HepG2 (cell line): ENCODE data around the gene TMEM145. TPM values are rescaled to one million over a fixed set of nuclear protein-coding genes. Genes with fewer than 3 reads are reported as not detected.
A peak's percentile ranks its signal among the peaks of the same experiment; 100 is the strongest.

Experiments used
- ATAC-seq: fragments of 200-7000 bp; cut with Tn5 transposase; 3 replicates; pipeline ENCODE4 v1.9.1; 2020; ENCODE audit warnings: mild to moderate bottlenecking, moderate library complexity
- BruUV-seq: library from RNA; stranded (reverse); fragments of 400-500 nt; replicated peaks from 2 replicates; lab custom pipeline; 2021; lab: Mats Ljungman, UMichigan
- CTCF ChIA-PET: fragments of 300-600 bp; formaldehyde crosslinking; extraction: SDS; loops from one replicate; lab custom pipeline; 2021; ENCODE audit warnings: low total read pairs, inconsistent platforms, low intra/inter-chr PET ratio; lab: Yijun Ruan, JAX
- POLR2A ChIA-PET: fragments of 350-600 bp; sonication (Branson Sonifier 250); formaldehyde crosslinking; loops from one replicate; lab custom pipeline; 2020; ENCODE audit warnings: antibody characterized with exemption, inconsistent platforms; lab: Yijun Ruan, JAX
- DNase-seq: peaks from one replicate; pipeline ENCODE4 v3.0.0-alpha.2; 2015; ENCODE audit warnings: low spot score
- FAIRE-seq: peaks from 3 replicates; lab custom pipeline; 2011; peaks lifted over from hg19 to GRCh38; lab: Jason Lieb, UNC
- H2AFZ ChIP-seq: one replicate; pipeline ENCODE4 v1.6.1; 2011; ENCODE audit warnings: low read length, inconsistent platforms
- H3K27ac ChIP-seq: fragments of 300-600 bp; 3 replicates; pipeline ENCODE4 v1.8.0; 2011; ENCODE audit warnings: mixed run types, mild to moderate bottlenecking, mixed read lengths, low read length, inconsistent platforms; ENCODE audit not compliant: insufficient read depth; ENCODE audit errors: extremely low read length
- H3K27me3 ChIP-seq, 2 experiments: fragments of 200-600 bp in 1 of 2; 2 replicates in 1 of 2; 3 replicates in 1 of 2; pipeline versions ENCODE4 v1.6.0 to v1.8.0; 2011; ENCODE audit warnings: low read length in 2 of 2, mild to moderate bottlenecking in 2 of 2, moderate library complexity in 2 of 2, inconsistent platforms in 1 of 2; ENCODE audit not compliant: insufficient read depth in 2 of 2, control insufficient read depth in 1 of 2
- H3K36me3 ChIP-seq, 2 experiments: fragments of 200-600 bp in 1 of 2; replicated peaks in 1 of 2; 2 replicates in 1 of 2; 3 replicates in 1 of 2; pipeline versions ENCODE4 v1.5.1 to v1.8.0; 2011; ENCODE audit warnings: low read length in 2 of 2, inconsistent platforms in 1 of 2; ENCODE audit not compliant: insufficient read depth in 2 of 2, control insufficient read depth in 1 of 2
- H3K4me1 ChIP-seq: 2 replicates; pipeline ENCODE4 v1.5.1; 2012; ENCODE audit warnings: low read length, inconsistent platforms; ENCODE audit not compliant: insufficient read depth
- H3K4me2 ChIP-seq: 2 replicates; pipeline ENCODE4 v1.6.0; 2011; ENCODE audit warnings: low read depth, low read length, inconsistent platforms
- H3K4me3 ChIP-seq, 3 experiments: fragments of 200-600 bp in 1 of 3; sonication (generic), shearing (Covaris generic) in 1 of 3; replicated peaks in 1 of 3; 2 replicates each; pipeline ENCODE4 v1.5.1; 2011 to 2016; ENCODE audit warnings: low read length in 3 of 3, inconsistent platforms in 2 of 3, low read depth in 2 of 3, mild to moderate bottlenecking in 2 of 3, control low read depth in 1 of 3, mixed read lengths in 1 of 3; ENCODE audit not compliant: insufficient read depth in 1 of 3
- H3K79me2 ChIP-seq: one replicate; pipeline ENCODE4 v1.6.1; 2011; ENCODE audit warnings: low read length, inconsistent platforms; ENCODE audit not compliant: insufficient read depth
- H3K9ac ChIP-seq: 2 replicates; pipeline ENCODE4 v1.6.0; 2011; ENCODE audit warnings: mild to moderate bottlenecking, low read depth, low read length, inconsistent platforms; ENCODE audit not compliant: insufficient read depth
- H3K9me3 ChIP-seq: 2 replicates; pipeline ENCODE4 v1.5.1; 2012; ENCODE audit warnings: mild to moderate bottlenecking, low read length
- H4K20me1 ChIP-seq: 2 replicates; pipeline ENCODE4 v1.6.0; 2011; ENCODE audit warnings: inconsistent platforms, mild to moderate bottlenecking, low read length, moderate library complexity; ENCODE audit not compliant: insufficient read depth
- KDM6A ChIP-seq: IDR thresholded peaks from 2 replicates; pipeline ENCODE4 v1.6.1; 2016; ENCODE audit warnings: low read depth
- ZNF34 ChIP-seq: sonication (generic); formaldehyde crosslinking; IDR thresholded peaks from 2 replicates; pipeline ENCODE4 v1.4.0; 2020; ENCODE audit warnings: mild to moderate bottlenecking, missing genetic modification reagents, borderline replicate concordance
- WGBS: methylation state at CpG from one replicate; pipeline ENCODE4 v1.1.6; 2017; ENCODE audit warnings: low lambda C conversion rate; 5-methylcytosine and 5-hydroxymethylcytosine counted together
- in situ Hi-C: cut with HindIII; loops from 2 replicates; pipeline ENCODE4 v1.10.0; 2017; ENCODE audit warnings: low pct_unique_long_range_greater_than_20kb; ENCODE audit not compliant: extremely low pct_ligation_motif_present
- intact Hi-C: fragments of 100-400 bp; cut with micrococcal nuclease; formaldehyde crosslinking; loops from one replicate; pipeline ENCODE4 v1.10.0; 2022; ENCODE audit not compliant: unreplicated experiment
- polyA plus RNA-seq, 8 experiments: library from polyadenylated mRNA; depleted of rRNA in 3 of 8; stranded (reverse) in 7 of 8; unstranded in 1 of 8; fragments of >200 nt; fragmentation: Illumina TruSeq in 4 of 8; extraction: Trizol in 4 of 8; gene quantifications; 2 replicates each; pipeline versions ENCODE4 v1.2.1 to v1.2.3, GENCODE V29; 2011 to 2016; ENCODE audit warnings: low read depth in 4 of 8, missing spikeins in 1 of 8, mixed read lengths in 1 of 8; ENCODE audit not compliant: insufficient read depth in 1 of 8
- total RNA-seq, 5 experiments: library from RNA; depleted of rRNA; stranded (reverse); fragments of >200 nt; fragmentation: Illumina TruSeq; extraction: Trizol; gene quantifications; 2 replicates each; pipeline ENCODE4 v1.2.3, GENCODE V29; 2016; ENCODE audit warnings: low read depth in 1 of 5
- TF ChIP-seq, protein P1 (sequence below): sonication (generic); formaldehyde crosslinking; IDR thresholded peaks from 2 replicates; pipeline ENCODE4 v1.5.1; 2020; ENCODE audit warnings: mild to moderate bottlenecking, missing genetic modification reagents

Gene TMEM145
- total and polyA plus RNA-seq, 2 of the 13 experiments (the other 11 are each of a cell fraction or from before 2014, with no cell fraction given) = 0.07 to 5.1 TPM

DNA sequence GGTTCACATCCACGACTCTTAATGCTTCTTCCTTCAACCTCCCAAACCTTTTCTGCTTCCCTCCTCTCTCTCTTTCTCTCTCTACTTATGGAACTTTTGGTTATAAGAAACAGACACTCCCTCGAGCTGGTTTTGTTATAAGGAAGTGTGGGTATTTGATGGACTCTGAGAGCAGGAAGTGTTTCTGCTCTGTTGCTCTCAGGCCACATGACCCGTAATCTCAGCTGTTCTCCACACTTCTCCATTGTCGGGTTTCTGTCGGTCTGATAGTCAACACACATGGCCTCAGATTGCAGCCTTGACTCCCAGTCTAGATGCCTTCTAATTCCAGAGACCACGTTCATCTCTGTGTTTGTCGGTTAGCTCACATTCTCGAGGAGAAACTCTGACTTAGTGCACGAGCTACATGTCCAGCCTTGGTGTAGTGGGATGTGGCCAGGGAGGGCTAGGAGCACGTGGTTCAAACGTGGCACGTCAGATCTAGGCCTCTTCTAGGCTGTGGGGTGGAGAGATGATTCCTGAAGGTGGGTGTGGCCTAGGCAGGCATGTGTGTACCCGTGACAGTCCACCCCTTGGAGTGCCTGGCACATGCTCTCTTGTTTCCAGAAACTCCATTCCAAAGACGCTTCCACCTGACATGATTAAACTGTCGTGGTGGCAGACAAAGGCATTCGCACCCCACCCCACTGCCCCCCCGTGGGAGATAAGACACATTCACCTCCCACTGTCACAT, 50.7 kb downstream of the TMEM145 start:
- no peak overlapping the region for H3K27ac ChIP-seq
- peaks cover 13 to 16% of the 10 kb centered on the region in 2 experiments for H3K36me3 ChIP-seq
- in situ Hi-C loops (no loop called here), intact Hi-C loops (no loop called here)
- no peaks in the 10 kb centered on the region for H3K4me1 ChIP-seq
- no peaks in the 10 kb centered on the region for H3K27me3 ChIP-seq
- no peak overlapping the region for H2AFZ ChIP-seq
- WGBS = 92% methylated on average over 10 of the region's 17 CpGs
- no peaks in the 10 kb centered on the region for H3K79me2 ChIP-seq
- DNase-seq = no peak
- no peak overlapping the region for H3K4me3 ChIP-seq
- H3K9me3 ChIP-seq = peaks cover 11% of the 10 kb centered on the region
- TF ChIP-seq, protein P1, sequence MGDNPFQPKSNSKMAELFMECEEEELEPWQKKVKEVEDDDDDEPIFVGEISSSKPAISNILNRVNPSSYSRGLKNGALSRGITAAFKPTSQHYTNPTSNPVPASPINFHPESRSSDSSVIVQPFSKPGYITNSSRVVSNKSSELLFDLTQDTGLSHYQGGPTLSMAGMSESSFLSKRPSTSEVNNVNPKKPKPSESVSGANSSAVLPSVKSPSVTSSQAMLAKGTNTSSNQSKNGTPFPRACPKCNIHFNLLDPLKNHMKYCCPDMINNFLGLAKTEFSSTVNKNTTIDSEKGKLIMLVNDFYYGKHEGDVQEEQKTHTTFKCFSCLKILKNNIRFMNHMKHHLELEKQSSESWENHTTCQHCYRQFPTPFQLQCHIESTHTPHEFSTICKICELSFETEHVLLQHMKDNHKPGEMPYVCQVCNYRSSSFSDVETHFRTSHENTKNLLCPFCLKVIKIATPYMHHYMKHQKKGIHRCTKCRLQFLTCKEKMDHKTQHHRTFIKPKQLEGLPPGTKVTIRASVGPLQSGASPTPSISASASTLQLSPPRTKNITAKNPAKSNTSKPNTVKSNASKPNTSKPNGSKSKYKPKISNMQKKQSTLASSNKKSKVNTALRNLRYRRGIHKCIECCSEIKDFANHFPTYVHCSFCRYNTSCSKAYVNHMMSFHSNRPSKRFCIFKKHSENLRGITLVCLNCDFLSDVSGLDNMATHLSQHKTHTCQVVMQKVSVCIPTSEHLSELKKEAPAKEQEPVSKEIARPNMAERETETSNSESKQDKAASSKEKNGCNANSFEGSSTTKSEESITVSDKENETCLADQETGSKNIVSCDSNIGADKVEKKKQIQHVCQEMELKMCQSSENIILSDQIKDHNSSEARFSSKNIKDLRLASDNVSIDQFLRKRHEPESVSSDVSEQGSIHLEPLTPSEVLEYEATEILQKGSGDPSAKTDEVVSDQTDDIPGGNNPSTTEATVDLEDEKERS (CRISPR knock-in tag) = 0 out of 2 replicates have a peak, but pooled peaks have one; percentile 61
- TF ChIP-seq ZNF34 (CRISPR knock-in tag) = no peak
- FAIRE-seq = no peak
- ATAC-seq = no peak
- ChIA-PET CTCF (no interaction called here), POLR2A (no interaction called here)
- no peaks in the 10 kb centered on the region for H4K20me1 ChIP-seq
- H3K4me2 ChIP-seq = no peak overlapping the region
- no peak overlapping the region for H3K9ac ChIP-seq
- BruUV-seq = no TSS peak

DNA sequence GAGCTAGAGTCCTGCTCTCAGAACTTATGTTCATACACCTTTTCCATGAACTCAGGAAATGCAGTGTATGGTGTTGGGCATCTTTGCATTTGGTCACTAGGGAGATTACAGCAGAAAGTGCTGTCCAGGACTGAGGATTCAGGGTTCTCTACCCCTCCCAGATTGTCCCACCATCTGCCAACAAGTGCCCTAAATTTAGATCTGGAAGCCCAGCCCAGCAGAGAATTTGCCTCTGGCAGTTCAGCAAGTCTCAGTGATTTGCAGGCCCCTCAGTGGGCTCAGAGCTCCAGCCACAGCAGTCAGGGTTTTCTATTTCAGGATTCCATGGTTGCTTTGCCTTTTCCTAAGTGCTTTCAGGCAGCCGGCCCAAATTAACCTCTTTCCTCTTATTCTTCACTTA, 53.6 kb downstream of the TMEM145 start:
- in situ Hi-C loops = no loop called here
- Histone ChIP-seq H3K9ac (no peak overlapping the region), H3K4me2 (no peak overlapping the region), H3K4me1 (no peaks in the 10 kb centered on the region), H3K4me3 (no peak overlapping the region), H4K20me1 (no peaks in the 10 kb centered on the region), H3K27ac (no peak overlapping the region), H3K9me3 (peaks cover 11% of the 10 kb centered on the region), H3K79me2 (no peaks in the 10 kb centered on the region), H3K36me3 (peaks cover 11 to 16% of the 10 kb centered on the region in 2 experiments), H3K27me3 (no peaks in the 10 kb centered on the region), H2AFZ (no peak overlapping the region)
- no peak for DNase-seq
- no peak for TF ChIP-seq KDM6A
- intact Hi-C loops = no loop called here
- ChIA-PET POLR2A (no interaction called here), CTCF (no interaction called here)
- no peak for FAIRE-seq
- 93% methylated on average over 1 of the region's 1 CpG for WGBS
- no TSS peak for BruUV-seq
- ATAC-seq = no peak
